Measurements from ENCODE around the gene SEM1.

GRCh38 chr7:96675548-96675947 lies 34.1 kb downstream of the SEM1 start:
- no peak for TF ChIP-seq USF2 (CRISPR knock-in tag; IDR thresholded peaks at IDR 0.05)
- no peak for TF ChIP-seq RAD21 (CRISPR knock-in tag; conservative IDR thresholded peaks at IDR 0.05 in 1 of 2, IDR thresholded peaks at IDR 0.05 in 1 of 2)
- no peak for TF ChIP-seq CTCF (IDR thresholded peaks at IDR 0.05 in 2 of 3, conservative IDR thresholded peaks at IDR 0.05 in 1 of 3; ENCODE audit: insufficient read depth in 2 of 3, low read depth in 1 of 3, low read length in 3 of 3)
